Suprapubic skin (tissue), 4 donors: ENCODE results near the gene AZGP1. TPM values are rescaled to one million over a fixed set of nuclear protein-coding genes. Genes with fewer than 3 reads are reported as not detected.
"Not testable (repeated sequence)": the region's sequence is repeated elsewhere in the genome, so short reads cannot be mapped to it uniquely, and the experiment has no call there.

Source experiments
- DNase-seq, 2 donors: peaks; one replicate each; pipeline ENCODE4 v3.0.0-alpha.2; 2019; ENCODE audit warnings: low spot score in 2 of 2
- H3K27ac ChIP-seq: fragments of 200-600 bp; sonication (generic); one replicate; pipeline ENCODE4 v1.5.1; 2019
- H3K27me3 ChIP-seq: fragments of 200-600 bp; sonication (generic); one replicate; pipeline ENCODE4 v1.5.1; 2019
- H3K36me3 ChIP-seq: fragments of 200-600 bp; sonication (generic); one replicate; pipeline ENCODE4 v1.5.1; 2019
- H3K4me1 ChIP-seq: fragments of 200-600 bp; sonication (generic); one replicate; pipeline ENCODE4 v1.5.1; 2019
- H3K4me3 ChIP-seq: fragments of 200-600 bp; sonication (generic); one replicate; pipeline ENCODE4 v1.5.1; 2019; ENCODE audit warnings: mild to moderate bottlenecking
- H3K9me3 ChIP-seq: fragments of 200-600 bp; sonication (generic); one replicate; pipeline ENCODE4 v1.5.1; 2019
- EP300 ChIP-seq: sonication (generic); formaldehyde crosslinking; IDR thresholded peaks from one replicate; pipeline ENCODE4 v1.6.1; 2017; ENCODE audit warnings: antibody characterized with exemption
- POLR2A ChIP-seq, 2 donors: fragments of 450-650 bp; IDR thresholded peaks; one replicate each; pipeline ENCODE4 v1.6.1; 2017; ENCODE audit warnings: antibody characterized with exemption in 2 of 2, mild to moderate bottlenecking in 2 of 2, moderate library complexity in 2 of 2
- POLR2AphosphoS5 ChIP-seq, 3 donors: sonication (generic); formaldehyde crosslinking; IDR thresholded peaks; one replicate each; pipeline ENCODE4 v1.6.1; 2017; ENCODE audit warnings: antibody characterized with exemption in 3 of 3
- WGBS: methylation state at CpG from one replicate; pipeline ENCODE4 v1.1.5; 2018; 5-methylcytosine and 5-hydroxymethylcytosine counted together
- total RNA-seq, 4 donors: library from RNA; depleted of rRNA; stranded (reverse); fragments of >200 nt; gene quantifications; one replicate each; pipeline ENCODE4 v1.1.0, GENCODE V29; 2016
- TF ChIP-seq, protein P1 (sequence below), 2 donors: fragments of 200-600 bp in 1 of 2; fragments of 450-650 bp in 1 of 2; sonication (generic) in 1 of 2; IDR thresholded peaks; one replicate each; pipeline ENCODE4 v1.5.1; 2016 to 2019; ENCODE audit warnings: antibody characterized with exemption in 2 of 2, mild to moderate bottlenecking in 1 of 2, moderate library complexity in 1 of 2

The AZGP1 gene
- total RNA-seq, 4 donors from 2014 or later: 529 to 1,010 (median 610) TPM

GRCh38 chr7:99944497-99945070, 31.2 kb downstream of the AZGP1 start:
- H3K9me3 ChIP-seq: no peaks in the 10 kb centered on the region
- TF ChIP-seq EP300: no peak
- TF ChIP-seq, protein P1, sequence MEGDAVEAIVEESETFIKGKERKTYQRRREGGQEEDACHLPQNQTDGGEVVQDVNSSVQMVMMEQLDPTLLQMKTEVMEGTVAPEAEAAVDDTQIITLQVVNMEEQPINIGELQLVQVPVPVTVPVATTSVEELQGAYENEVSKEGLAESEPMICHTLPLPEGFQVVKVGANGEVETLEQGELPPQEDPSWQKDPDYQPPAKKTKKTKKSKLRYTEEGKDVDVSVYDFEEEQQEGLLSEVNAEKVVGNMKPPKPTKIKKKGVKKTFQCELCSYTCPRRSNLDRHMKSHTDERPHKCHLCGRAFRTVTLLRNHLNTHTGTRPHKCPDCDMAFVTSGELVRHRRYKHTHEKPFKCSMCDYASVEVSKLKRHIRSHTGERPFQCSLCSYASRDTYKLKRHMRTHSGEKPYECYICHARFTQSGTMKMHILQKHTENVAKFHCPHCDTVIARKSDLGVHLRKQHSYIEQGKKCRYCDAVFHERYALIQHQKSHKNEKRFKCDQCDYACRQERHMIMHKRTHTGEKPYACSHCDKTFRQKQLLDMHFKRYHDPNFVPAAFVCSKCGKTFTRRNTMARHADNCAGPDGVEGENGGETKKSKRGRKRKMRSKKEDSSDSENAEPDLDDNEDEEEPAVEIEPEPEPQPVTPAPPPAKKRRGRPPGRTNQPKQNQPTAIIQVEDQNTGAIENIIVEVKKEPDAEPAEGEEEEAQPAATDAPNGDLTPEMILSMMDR (IDR thresholded peaks at IDR 0.05): no peak
- no peak for TF ChIP-seq POLR2A (IDR thresholded peaks at IDR 0.05)
- no peak for TF ChIP-seq POLR2AphosphoS5 (IDR thresholded peaks at IDR 0.05)
- 66% methylated on average over 4 of the region's 4 CpGs for WGBS
- no peaks in the 10 kb centered on the region for H3K36me3 ChIP-seq
- peaks cover 8% of the 10 kb centered on the region for H3K4me1 ChIP-seq
- no peak for DNase-seq
- H3K27me3 ChIP-seq: peaks cover 9% of the 10 kb centered on the region
- no peak overlapping the region for H3K4me3 ChIP-seq
- H3K27ac ChIP-seq: no peak overlapping the region

GRCh38 chr7:99943641-99944496, 32.0 kb downstream of the AZGP1 start:
- no peak for DNase-seq

DNA sequence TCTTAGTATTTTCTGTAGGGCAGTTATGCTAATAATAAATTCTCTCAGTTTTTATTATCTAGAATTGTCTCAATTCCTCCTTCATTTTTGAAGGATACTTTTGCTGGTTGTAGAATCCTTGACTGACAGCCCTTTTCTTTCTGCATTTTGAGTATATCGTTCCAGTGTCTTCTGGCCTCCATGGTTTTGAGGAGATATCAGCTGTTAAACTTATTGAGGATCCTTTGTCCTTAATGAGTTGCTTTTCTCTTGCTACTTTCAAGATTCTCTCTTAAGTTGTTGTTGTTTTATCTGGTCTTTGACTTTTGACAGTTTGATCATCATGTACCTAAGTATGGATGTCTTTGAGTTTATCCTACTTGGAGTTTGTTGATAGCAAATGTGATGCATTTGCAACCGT, 37.5 kb downstream of the AZGP1 start:
- H3K36me3 ChIP-seq: no peaks in the 10 kb centered on the region
- TF ChIP-seq POLR2A (IDR thresholded peaks at IDR 0.05) (no peak), POLR2AphosphoS5 (IDR thresholded peaks at IDR 0.05) (no peak), EP300 (no peak)
- TF ChIP-seq, protein P1 (IDR thresholded peaks at IDR 0.05): no peak
- WGBS: 96% methylated on average over 2 of the region's 2 CpGs
- no peak for DNase-seq
- H3K4me3 ChIP-seq: no peak overlapping the region
- H3K27me3 ChIP-seq: peaks cover 9% of the 10 kb centered on the region
- peaks cover 6% of the 10 kb centered on the region for H3K9me3 ChIP-seq
- H3K4me1 ChIP-seq: no peaks in the 10 kb centered on the region
- H3K27ac ChIP-seq: no peak overlapping the region

More at GRCh38 chr7:99943641-99944496, 32.0 kb downstream of the AZGP1 start:
- peaks cover 9% of the 10 kb centered on the region for H3K27me3 ChIP-seq
- TF ChIP-seq, protein P1 (IDR thresholded peaks at IDR 0.05): no peak
- no peak for TF ChIP-seq EP300
- no peaks in the 10 kb centered on the region for H3K9me3 ChIP-seq
- H3K27ac ChIP-seq: no peak overlapping the region
- H3K4me3 ChIP-seq: no peak overlapping the region
- H3K36me3 ChIP-seq: no peaks in the 10 kb centered on the region
- peaks cover 8% of the 10 kb centered on the region for H3K4me1 ChIP-seq
- WGBS: 25% methylated on average over 14 of the region's 14 CpGs

GRCh38 chr7:99935009-99935408, 40.8 kb downstream of the AZGP1 start:
- not testable (repeated sequence) for H3K4me3 ChIP-seq, H3K36me3 ChIP-seq, H3K27me3 ChIP-seq, DNase-seq, H3K27ac ChIP-seq, H3K9me3 ChIP-seq, H3K4me1 ChIP-seq
- 50% methylated on average over 4 of the region's 4 CpGs for WGBS

DNA sequence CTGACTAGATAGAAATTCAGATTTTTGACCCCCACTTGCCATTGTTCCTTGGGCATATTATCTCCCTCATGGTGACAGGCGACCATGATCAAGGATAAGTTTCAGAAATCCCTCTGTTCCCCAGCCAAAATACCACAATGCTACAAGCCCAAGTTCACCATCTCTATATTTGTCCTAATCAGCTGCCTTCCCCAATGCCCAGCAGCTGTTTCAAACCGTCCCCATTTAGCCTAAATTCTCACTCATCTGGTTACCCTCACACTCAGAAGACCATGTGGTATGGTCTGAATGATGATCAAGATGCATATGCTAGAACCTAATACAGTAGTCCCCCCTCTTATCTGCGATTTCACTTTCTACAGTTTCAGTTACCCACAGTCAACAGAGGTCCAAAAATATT, 45.5 kb downstream of the AZGP1 start:
- DNase-seq: no peak
- Histone ChIP-seq H3K4me3 (no peak overlapping the region), H3K36me3 (no peaks in the 10 kb centered on the region), H3K27me3 (peaks cover 4% of the 10 kb centered on the region), H3K9me3 (no peaks in the 10 kb centered on the region), H3K4me1 (peaks cover 12% of the 10 kb centered on the region), H3K27ac (no peak overlapping the region)
- WGBS: 86% methylated on average over 3 of the region's 3 CpGs
- TF ChIP-seq POLR2AphosphoS5 (IDR thresholded peaks at IDR 0.05) (no peak), EP300 (no peak), POLR2A (IDR thresholded peaks at IDR 0.05) (no peak)
- TF ChIP-seq, protein P1 (IDR thresholded peaks at IDR 0.05): no peak
